GM23338 (cell line): Measurements from ENCODE around the gene ENOX1.
"Not testable (repeated sequence)": the region's sequence is repeated elsewhere in the genome, so short reads cannot be mapped to it uniquely, and the experiment has no call there.

Experiments
- CREB1 ChIP-seq: fragments of 250-450 bp; sonication (Bioruptor Pico); IDR thresholded peaks from 2 replicates; pipeline ENCODE4 v1.5.0; 2020; ENCODE audit warnings: low read depth, mild to moderate bottlenecking, moderate library complexity
- CTCF ChIP-seq, 2 experiments: fragments of 200-600 bp in 1 of 2; sonication (generic) in 1 of 2; conservative IDR thresholded peaks; 2 replicates each; pipeline versions ENCODE4 v1.5.1 to v1.6.1; 2016 to 2017; ENCODE audit warnings: antibody characterized with exemption in 2 of 2, low read depth in 2 of 2, mild to moderate bottlenecking in 2 of 2, moderate library complexity in 1 of 2
- ETS1 ChIP-seq: IDR thresholded peaks from 2 replicates; pipeline ENCODE4 v1.6.1; 2016; ENCODE audit warnings: antibody characterized with exemption
- EZH2 ChIP-seq: fragments of 200-600 bp; sonication (generic); IDR thresholded peaks from one replicate; pipeline ENCODE4 v1.8.0; 2017; ENCODE audit warnings: antibody characterized with exemption, mild to moderate bottlenecking, low read depth; ENCODE audit not compliant: unreplicated experiment
- EZH2phosphoT487 ChIP-seq: fragments of 200-600 bp; sonication (generic); IDR thresholded peaks from one replicate; pipeline ENCODE4 v1.8.1; 2018; ENCODE audit warnings: antibody characterized with exemption; ENCODE audit not compliant: unreplicated experiment
- JUNB ChIP-seq: IDR thresholded peaks from one replicate; pipeline ENCODE4 v1.6.1; 2016; ENCODE audit warnings: antibody characterized with exemption; ENCODE audit not compliant: unreplicated experiment
- NANOG ChIP-seq: IDR thresholded peaks from 2 replicates; pipeline ENCODE4 v1.6.1; 2016; ENCODE audit warnings: antibody characterized with exemption, borderline replicate concordance
- POLR2AphosphoS5 ChIP-seq: IDR thresholded peaks from 2 replicates; pipeline ENCODE4 v1.6.1; 2016; ENCODE audit warnings: antibody characterized with exemption, low read depth
- REST ChIP-seq: IDR thresholded peaks from one replicate; pipeline ENCODE4 v1.6.1; 2018; ENCODE audit warnings: antibody characterized with exemption; ENCODE audit not compliant: unreplicated experiment
- ZNF331 ChIP-seq: fragments of 250-450 bp; sonication (Bioruptor Pico); IDR thresholded peaks from 2 replicates; pipeline ENCODE4 v1.5.0; 2020; ENCODE audit warnings: low read depth, mild to moderate bottlenecking, moderate library complexity

- TF ChIP-seq JUNB; EZH2; CTCF (conservative IDR thresholded peaks at IDR 0.05; ENCODE audit: low read depth in 2 of 2); POLR2AphosphoS5; ETS1; REST; EZH2phosphoT487; ZNF331 (CRISPR knock-in tag); CREB1; NANOG: not testable (repeated sequence)
These were observed 37.9 kb upstream of the ENOX1 start for GRCh38 chr13:43824656-43825055.
